WERI-Rb-1 (cell line): ENCODE results near the gene IL17RA.
A peak's percentile ranks its signal among the peaks of the same experiment; 100 is the strongest.

Source experiments
- DNase-seq: peaks from one replicate; pipeline ENCODE4 v3.0.0-alpha.2; 2020
- H3K27ac ChIP-seq: fragments of 250-450 bp; sonication (Bioruptor Pico); 2 replicates; pipeline ENCODE4 v1.5.1; 2020; ENCODE audit warnings: mild to moderate bottlenecking, moderate library complexity
- H3K27me3 ChIP-seq: fragments of 250-450 bp; sonication (Bioruptor Pico); 2 replicates; pipeline ENCODE4 v1.5.1; 2021; ENCODE audit warnings: mild to moderate bottlenecking, low read depth, moderate library complexity; ENCODE audit not compliant: insufficient read depth, severe bottlenecking
- H3K36me3 ChIP-seq: fragments of 250-450 bp; sonication (Bioruptor Pico); 2 replicates; pipeline ENCODE4 v1.5.1; 2020; ENCODE audit warnings: mild to moderate bottlenecking, moderate library complexity
- H3K4me3 ChIP-seq: 2 replicates; pipeline ENCODE4 v1.5.1; 2011; ENCODE audit warnings: low read depth, mild to moderate bottlenecking, control low read depth, low read length
- H3K9me3 ChIP-seq: fragments of 250-450 bp; sonication (Bioruptor Pico); 2 replicates; pipeline ENCODE4 v1.5.1; 2021; ENCODE audit warnings: mild to moderate bottlenecking, moderate library complexity; ENCODE audit not compliant: severe bottlenecking
- TF ChIP-seq, protein P1 (sequence below): IDR thresholded peaks from 2 replicates; pipeline ENCODE4 v1.5.1; 2011; ENCODE audit warnings: low read depth, mild to moderate bottlenecking, control low read depth, inconsistent platforms, low read length

The IL17RA gene

DNA sequence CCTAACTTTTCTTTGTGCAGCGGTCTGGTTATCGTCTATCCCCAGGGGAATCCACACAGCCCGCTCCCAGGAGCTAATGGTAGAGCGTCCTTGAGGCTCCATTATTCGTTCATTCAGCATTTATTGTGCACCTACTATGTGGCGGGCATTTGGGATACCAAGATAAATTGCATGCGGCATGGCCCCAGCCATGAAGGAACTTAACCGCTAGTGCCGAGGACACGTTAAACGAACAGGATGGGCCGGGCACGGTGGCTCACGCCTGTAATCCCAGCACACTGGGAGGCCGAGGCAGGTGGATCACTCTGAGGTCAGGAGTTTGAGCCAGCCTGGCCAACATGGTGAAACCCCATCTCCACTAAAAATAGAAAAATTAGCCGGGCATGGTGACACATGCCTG, 25.2 kb downstream of the IL17RA start:
- H3K36me3 ChIP-seq = peaks cover 8% of the 10 kb centered on the region
- TF ChIP-seq, protein P1, sequence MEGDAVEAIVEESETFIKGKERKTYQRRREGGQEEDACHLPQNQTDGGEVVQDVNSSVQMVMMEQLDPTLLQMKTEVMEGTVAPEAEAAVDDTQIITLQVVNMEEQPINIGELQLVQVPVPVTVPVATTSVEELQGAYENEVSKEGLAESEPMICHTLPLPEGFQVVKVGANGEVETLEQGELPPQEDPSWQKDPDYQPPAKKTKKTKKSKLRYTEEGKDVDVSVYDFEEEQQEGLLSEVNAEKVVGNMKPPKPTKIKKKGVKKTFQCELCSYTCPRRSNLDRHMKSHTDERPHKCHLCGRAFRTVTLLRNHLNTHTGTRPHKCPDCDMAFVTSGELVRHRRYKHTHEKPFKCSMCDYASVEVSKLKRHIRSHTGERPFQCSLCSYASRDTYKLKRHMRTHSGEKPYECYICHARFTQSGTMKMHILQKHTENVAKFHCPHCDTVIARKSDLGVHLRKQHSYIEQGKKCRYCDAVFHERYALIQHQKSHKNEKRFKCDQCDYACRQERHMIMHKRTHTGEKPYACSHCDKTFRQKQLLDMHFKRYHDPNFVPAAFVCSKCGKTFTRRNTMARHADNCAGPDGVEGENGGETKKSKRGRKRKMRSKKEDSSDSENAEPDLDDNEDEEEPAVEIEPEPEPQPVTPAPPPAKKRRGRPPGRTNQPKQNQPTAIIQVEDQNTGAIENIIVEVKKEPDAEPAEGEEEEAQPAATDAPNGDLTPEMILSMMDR = no peak
- H3K9me3 ChIP-seq = no peaks in the 10 kb centered on the region
- H3K4me3 ChIP-seq = no peak overlapping the region
- H3K27me3 ChIP-seq = no peaks in the 10 kb centered on the region
- DNase-seq = no peak
- H3K27ac ChIP-seq = no peak overlapping the region

DNA sequence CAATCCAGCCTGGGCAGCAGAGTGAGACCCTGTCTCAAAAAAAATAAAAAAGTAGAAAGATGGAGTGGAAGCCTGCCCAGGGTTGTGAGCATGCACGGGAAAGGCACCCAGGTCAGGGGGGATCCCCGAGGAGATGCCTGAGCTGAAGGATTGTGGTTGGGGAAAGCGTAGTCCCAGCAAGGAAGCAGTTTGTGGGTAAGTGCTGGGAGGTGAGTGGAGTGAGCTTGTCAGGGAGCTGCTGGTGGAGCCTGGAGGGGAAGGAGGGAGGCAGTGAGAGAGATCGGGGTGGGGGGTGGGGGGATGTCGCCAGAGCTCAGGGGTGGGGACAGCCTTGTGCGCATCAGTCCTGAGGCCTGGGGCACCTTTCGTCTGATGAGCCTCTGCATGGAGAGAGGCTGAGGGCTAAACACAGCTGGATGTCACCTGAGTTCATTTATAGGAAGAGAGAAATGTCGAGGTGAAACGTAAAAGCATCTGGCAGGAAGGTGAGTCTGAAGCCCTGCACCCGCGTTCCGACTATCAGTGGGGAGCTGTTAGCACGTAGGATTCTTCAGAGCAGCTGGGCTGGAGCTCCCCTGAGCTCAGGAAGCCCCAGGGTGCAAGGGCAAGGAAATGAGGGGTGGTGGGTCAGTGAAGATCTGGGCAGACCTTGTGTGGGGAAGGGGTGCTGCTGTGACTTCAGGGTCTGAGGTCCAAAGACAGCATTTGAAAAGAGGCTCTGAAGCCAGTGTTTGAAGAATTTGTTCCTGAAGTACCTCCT, 26.2 kb downstream of the IL17RA start:
- TF ChIP-seq, protein P1 = no peak
- peaks cover 8% of the 10 kb centered on the region for H3K36me3 ChIP-seq
- no peaks in the 10 kb centered on the region for H3K27me3 ChIP-seq
- no peaks in the 10 kb centered on the region for H3K9me3 ChIP-seq
- no peak overlapping the region for H3K27ac ChIP-seq
- H3K4me3 ChIP-seq = no peak overlapping the region
- no peak for DNase-seq

DNA sequence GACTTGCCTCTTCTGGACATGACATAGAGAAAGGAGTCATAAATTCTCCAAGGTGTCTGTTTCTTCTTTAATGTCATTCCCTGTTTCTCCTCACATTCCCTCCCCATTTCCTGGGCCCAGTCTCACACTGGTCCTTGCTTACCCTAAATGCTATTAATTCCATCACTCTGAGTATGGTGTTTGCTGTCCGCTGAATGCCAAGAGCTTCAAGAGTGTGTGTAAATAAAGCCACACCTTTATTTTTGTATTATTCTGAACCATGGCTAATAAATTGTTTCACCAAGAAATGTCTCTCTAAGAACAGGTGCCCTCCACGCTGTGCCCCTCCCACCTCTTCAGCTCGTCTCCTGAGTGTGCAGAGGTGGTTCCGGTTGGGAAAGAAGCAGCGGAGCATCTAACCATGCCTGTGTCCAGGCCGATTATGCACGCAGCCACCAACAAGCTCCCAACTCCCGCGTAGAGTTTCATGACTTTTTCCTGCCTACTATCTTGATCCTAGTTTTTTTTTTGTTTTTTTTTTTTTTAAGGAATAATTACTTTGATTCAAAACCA, 27.8 kb downstream of the IL17RA start:
- TF ChIP-seq, protein P1 = no peak
- Histone ChIP-seq H3K27ac (no peak overlapping the region), H3K4me3 (no peak overlapping the region), H3K27me3 (no peaks in the 10 kb centered on the region), H3K9me3 (no peaks in the 10 kb centered on the region), H3K36me3 (peaks cover 8% of the 10 kb centered on the region)
- no peak for DNase-seq

DNA sequence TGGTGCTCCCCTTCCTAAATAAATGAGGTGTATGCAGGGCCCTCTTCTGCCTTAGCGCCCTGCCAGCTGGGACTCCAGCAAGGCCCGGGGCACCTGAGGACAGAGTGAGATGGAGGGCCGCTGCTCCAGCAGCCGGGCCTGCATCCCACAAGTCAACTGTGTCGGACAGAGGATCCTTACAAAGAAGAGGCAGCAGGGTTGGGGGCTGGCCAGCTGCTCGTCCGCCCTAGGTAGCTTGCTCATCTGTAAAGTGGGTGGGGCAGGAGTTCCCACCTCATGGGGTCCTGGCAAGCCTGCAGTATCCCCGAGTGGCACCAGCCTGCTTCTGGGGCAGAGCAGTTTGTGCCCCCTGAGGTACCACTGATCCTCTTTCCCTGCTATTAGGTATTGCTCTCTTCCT, 28.8 kb downstream of the IL17RA start:
- peak; percentile 42 for DNase-seq
- no peak overlapping the region for H3K4me3 ChIP-seq
- H3K27ac ChIP-seq = peak overlapping the region; percentile 55
- H3K27me3 ChIP-seq = no peaks in the 10 kb centered on the region
- H3K36me3 ChIP-seq = peaks cover 5% of the 10 kb centered on the region
- no peaks in the 10 kb centered on the region for H3K9me3 ChIP-seq
- TF ChIP-seq, protein P1 = no peak

DNA sequence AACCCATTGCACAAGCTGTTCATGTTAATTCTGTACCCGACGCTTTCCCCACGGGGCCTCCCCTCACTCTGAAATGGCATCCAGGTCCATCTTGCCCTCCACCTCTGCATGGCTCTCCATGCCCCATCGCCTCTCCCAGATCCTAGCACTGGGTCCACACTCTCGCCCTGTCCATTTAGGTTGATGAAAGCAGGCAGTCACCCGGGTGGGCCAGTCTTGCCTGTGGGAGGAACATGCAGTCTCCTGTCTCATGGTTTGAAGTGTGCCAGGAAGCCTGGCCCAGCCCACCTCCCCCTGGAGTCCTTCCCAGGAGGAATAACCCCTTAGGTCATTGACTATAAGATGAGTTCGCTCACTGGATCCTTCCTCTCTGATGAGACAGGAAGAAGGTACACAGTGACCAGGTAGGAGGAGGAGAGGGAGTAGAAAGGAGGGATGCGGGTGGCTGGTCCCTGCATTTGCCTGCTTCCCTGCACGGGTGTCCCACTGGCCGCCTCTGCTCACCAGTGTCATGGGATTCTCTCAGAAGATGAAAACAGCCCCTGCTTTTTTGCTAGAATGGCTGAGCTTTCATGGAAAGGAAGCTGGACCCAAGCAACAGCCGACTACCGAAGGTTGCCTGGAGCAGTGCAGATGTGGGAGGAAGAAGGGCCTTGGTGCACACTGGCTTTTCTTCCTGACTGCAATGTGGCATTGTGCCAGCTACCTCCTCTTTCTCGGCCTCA, 29.5 kb downstream of the IL17RA start:
- DNase-seq = no peak
- Histone ChIP-seq H3K36me3 (peaks cover 8% of the 10 kb centered on the region), H3K9me3 (no peaks in the 10 kb centered on the region), H3K4me3 (no peak overlapping the region), H3K27ac (no peak overlapping the region), H3K27me3 (no peaks in the 10 kb centered on the region)
- TF ChIP-seq, protein P1 = no peak
